GM19455 (cell line): Measurements from ENCODE around the gene MAP3K8.

Experiments used
- ATAC-seq: cut with Tn5 transposase; IDR thresholded peaks from one replicate; pipeline ENCODE4 v1.9.1; 2021; ENCODE audit not compliant: unreplicated experiment

MAP3K8 gene

GRCh38 chr10:30489346-30489745, 55.4 kb downstream of the MAP3K8 start:
- no peak for ATAC-seq

- ATAC-seq = no peak
Observed at GRCh38 chr10:30490289-30491000, 56.5 kb downstream of the MAP3K8 start.

- ATAC-seq = no peak
Observed at GRCh38 chr10:30491204-30491915, 57.4 kb downstream of the MAP3K8 start.

- ATAC-seq = no peak
Observed at GRCh38 chr10:30491916-30492515, 58.0 kb downstream of the MAP3K8 start.

GRCh38 chr10:30493609-30494530, 59.9 kb downstream of the MAP3K8 start:
- no peak for ATAC-seq

GRCh38 chr10:30494558-30494957, 60.6 kb downstream of the MAP3K8 start:
- no peak for ATAC-seq

- ATAC-seq = no peak
Observed at GRCh38 chr10:30495687-30496086, 61.7 kb downstream of the MAP3K8 start.

GRCh38 chr10:30499816-30500215, 65.8 kb downstream of the MAP3K8 start:
- no peak for ATAC-seq

GRCh38 chr10:30500534-30500933, 66.5 kb downstream of the MAP3K8 start:
- no peak for ATAC-seq

- no peak for ATAC-seq
Observed at GRCh38 chr10:30500963-30501504, 67.0 kb downstream of the MAP3K8 start.

- no peak for ATAC-seq
Observed at GRCh38 chr10:30502266-30503060, 68.5 kb downstream of the MAP3K8 start.

- no peak for ATAC-seq
Observed at GRCh38 chr10:30503700-30504266, 69.8 kb downstream of the MAP3K8 start.

- no peak for ATAC-seq
Observed at GRCh38 chr10:30505543-30506298, 71.7 kb downstream of the MAP3K8 start.

GRCh38 chr10:30509508-30509907, 75.5 kb downstream of the MAP3K8 start:
- ATAC-seq = no peak

GRCh38 chr10:30510184-30510931, 76.4 kb downstream of the MAP3K8 start:
- ATAC-seq = no peak

- no peak for ATAC-seq
Observed at GRCh38 chr10:30510932-30511700, 77.1 kb downstream of the MAP3K8 start.
